ENCODE measurements around the gene SLC1A2.
"Not testable (repeated sequence)": the region's sequence is repeated elsewhere in the genome, so short reads cannot be mapped to it uniquely, and the experiment has no call there.

The SLC1A2 gene

GRCh38 chr11:35242412-35243242 is 176.7 kb downstream of the SLC1A2 start:
- DNase-seq (ENCODE audit: low spot score): no peak

- DNase-seq (ENCODE audit: low spot score): no peak
Observed at GRCh38 chr11:35241531-35241930, 177.8 kb downstream of the SLC1A2 start.

GRCh38 chr11:35241083-35241482 is 178.3 kb downstream of the SLC1A2 start:
- DNase-seq (ENCODE audit: low spot score): no peak

GRCh38 chr11:35239471-35240075 is 179.8 kb downstream of the SLC1A2 start:
- DNase-seq (ENCODE audit: low spot score): no peak

GRCh38 chr11:35238882-35239281 is 180.5 kb downstream of the SLC1A2 start:
- DNase-seq (ENCODE audit: low spot score): no peak

- no peak for DNase-seq (ENCODE audit: low spot score)
Observed at GRCh38 chr11:35237860-35238715, 181.3 kb downstream of the SLC1A2 start.

- DNase-seq (ENCODE audit: low spot score): no peak
Observed at GRCh38 chr11:35237351-35237750, 182.0 kb downstream of the SLC1A2 start.

GRCh38 chr11:35236667-35237003 is 182.7 kb downstream of the SLC1A2 start:
- no peak for DNase-seq (ENCODE audit: low spot score)

GRCh38 chr11:35235936-35236666 is 183.3 kb downstream of the SLC1A2 start:
- DNase-seq (ENCODE audit: low spot score): no peak

GRCh38 chr11:35235498-35235897 is 183.9 kb downstream of the SLC1A2 start:
- no peak for DNase-seq (ENCODE audit: low spot score)

GRCh38 chr11:35235157-35235468 is 184.2 kb downstream of the SLC1A2 start:
- DNase-seq (ENCODE audit: low spot score): no peak

- DNase-seq (ENCODE audit: low spot score): no peak
Observed at GRCh38 chr11:35234460-35235156, 184.8 kb downstream of the SLC1A2 start.

GRCh38 chr11:35233518-35233917 is 185.8 kb downstream of the SLC1A2 start:
- DNase-seq (ENCODE audit: low spot score): no peak

GRCh38 chr11:35232891-35233330 is 186.4 kb downstream of the SLC1A2 start:
- DNase-seq (ENCODE audit: low spot score): no peak

- no peak for DNase-seq (ENCODE audit: low spot score)
Observed at GRCh38 chr11:35231076-35231860, 188.1 kb downstream of the SLC1A2 start.

- DNase-seq (ENCODE audit: low spot score): no peak
Observed at GRCh38 chr11:35230388-35230787, 189.0 kb downstream of the SLC1A2 start.

GRCh38 chr11:35228328-35228725 is 191.0 kb downstream of the SLC1A2 start:
- no peak for DNase-seq (ENCODE audit: low spot score)

- DNase-seq (ENCODE audit: low spot score): no peak
Observed at GRCh38 chr11:35227576-35228327, 191.6 kb downstream of the SLC1A2 start.

- DNase-seq (ENCODE audit: low spot score): not testable (repeated sequence)
Observed at GRCh38 chr11:35226756-35227155, 192.6 kb downstream of the SLC1A2 start.

- no peak for DNase-seq (ENCODE audit: low spot score)
Observed at GRCh38 chr11:35225946-35226520, 193.3 kb downstream of the SLC1A2 start.
